Body of pancreas (tissue), 4 donors: ENCODE measurements around the gene ASF1B.
A peak's percentile ranks its signal among the peaks of the same experiment; 100 is the strongest.

ENCODE experiments used
- CTCF ChIP-seq, 7 experiments: fragments of 450-650 bp in 4 of 7; fragments of 200-600 bp in 3 of 7; sonication (generic) in 3 of 7; IDR thresholded peaks; one replicate each; pipeline ENCODE4 v1.5.1; 2016 to 2019; ENCODE audit warnings: antibody characterized with exemption in 7 of 7
- POLR2A ChIP-seq, 3 donors: fragments of 450-650 bp; IDR thresholded peaks; one replicate each; pipeline ENCODE4 v1.6.1; 2016; ENCODE audit warnings: antibody characterized with exemption in 3 of 3, mild to moderate bottlenecking in 2 of 3

- TF ChIP-seq POLR2A (IDR thresholded peaks at IDR 0.05) = no peak
- TF ChIP-seq CTCF (IDR thresholded peaks at IDR 0.05) = peak in 1 of 7 experiments; percentile 9
Measured at GRCh38 chr19:14116918-14117578, 19.3 kb downstream of the ASF1B start.
